ENCODE measurements around the gene ANKS6.

ANKS6 gene

DNA sequence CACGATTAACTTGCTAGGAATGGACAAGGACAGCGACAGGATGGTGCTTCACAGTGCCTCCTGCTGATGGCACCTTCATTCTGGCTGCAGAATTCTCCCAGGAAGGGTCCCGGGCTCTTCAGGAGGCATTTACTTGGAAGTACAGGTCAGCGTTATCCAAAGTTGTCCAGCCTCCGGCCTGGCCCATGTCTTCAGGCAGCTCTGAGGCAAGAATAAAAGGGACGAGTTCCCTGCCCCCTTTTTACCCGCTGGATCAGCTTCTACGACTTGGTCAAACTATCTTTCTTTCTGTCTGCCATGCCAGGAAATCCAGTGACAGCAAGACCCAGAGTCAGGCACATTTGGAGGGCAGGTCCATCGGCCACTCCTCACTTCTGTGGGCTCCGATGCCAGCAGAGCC lies 64.3 kb downstream of the ANKS6 start:
- no peak for DNase-seq

DNA sequence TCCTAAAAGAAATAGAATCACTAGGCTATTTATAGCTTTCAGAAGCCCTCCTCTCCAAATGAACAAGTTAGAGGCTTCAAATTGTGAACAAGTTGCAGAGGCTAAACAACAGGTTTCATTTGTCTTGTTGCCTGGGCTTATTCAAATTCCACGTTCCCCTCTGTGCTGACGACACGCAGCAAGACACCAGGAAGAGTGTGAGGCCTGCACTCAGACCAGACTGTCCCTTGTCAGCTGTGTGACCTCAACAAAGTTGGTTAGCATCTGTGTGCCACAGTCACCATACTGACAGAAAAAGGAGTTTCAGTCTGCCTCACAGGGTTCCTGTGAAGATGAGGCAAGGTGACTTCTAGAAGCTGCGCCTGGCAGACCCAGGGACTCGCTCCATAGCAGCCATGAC lies 65.5 kb downstream of the ANKS6 start:
- DNase-seq = no peak

DNA sequence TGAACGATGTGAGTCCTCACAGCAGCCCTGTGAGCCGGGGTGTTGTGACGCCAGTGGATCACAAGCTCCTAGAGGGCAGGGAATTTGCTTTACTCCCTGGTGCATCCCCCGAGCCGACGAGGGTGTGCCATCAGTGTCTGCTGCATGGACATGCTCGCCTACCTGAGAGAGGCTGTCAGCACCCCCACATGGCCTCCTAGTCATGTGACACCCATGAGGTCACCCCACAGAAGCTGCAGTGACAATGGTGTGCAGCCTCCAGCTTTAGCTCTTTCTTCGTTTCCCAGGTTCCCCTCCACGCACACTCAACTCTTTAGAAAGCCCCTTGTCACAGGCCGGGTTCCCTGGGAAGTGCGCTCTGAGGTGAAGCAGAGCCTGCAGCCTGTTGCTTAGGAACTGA lies 67.9 kb downstream of the ANKS6 start:
- DNase-seq = no peak

DNA sequence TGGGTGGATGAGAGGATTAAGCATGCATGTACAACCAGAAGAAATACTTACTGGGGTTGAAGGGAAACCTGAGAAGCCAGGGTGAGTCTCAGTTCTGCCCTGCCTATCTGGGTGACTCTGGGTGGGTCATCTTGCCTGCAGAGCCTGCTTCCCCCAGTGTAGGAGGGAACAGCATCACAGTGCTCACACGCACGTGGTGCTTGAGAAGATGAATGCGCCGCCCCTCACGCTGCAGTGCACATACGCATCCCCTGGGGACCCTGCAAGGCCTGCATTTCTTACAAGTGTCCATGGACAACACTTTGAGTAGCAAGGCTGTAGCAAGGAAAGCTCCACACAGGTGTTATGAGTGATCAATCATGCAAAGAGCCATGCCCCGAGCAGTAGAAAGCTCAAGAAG lies 68.9 kb downstream of the ANKS6 start:
- DNase-seq = no peak

DNA sequence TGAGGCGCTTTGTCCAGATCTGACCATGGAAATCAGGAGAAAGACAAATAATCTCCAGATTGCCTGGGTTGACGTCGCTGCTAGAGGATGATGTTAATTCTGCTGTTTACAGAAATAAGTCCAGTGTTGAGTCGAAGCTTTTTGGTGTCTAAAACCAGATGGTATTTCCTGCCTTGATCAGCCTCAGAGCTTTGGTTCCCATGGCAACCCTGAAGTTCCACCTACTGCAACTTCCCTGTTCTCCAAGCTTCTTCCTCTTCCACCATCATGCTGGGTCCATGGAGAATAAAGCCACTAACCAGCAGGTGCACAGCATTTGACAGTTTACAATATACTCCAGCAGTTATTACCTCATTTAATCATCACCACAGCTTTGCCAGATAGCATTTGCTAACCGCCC lies 69.6 kb downstream of the ANKS6 start:
- DNase-seq = peak; percentile 59

DNA sequence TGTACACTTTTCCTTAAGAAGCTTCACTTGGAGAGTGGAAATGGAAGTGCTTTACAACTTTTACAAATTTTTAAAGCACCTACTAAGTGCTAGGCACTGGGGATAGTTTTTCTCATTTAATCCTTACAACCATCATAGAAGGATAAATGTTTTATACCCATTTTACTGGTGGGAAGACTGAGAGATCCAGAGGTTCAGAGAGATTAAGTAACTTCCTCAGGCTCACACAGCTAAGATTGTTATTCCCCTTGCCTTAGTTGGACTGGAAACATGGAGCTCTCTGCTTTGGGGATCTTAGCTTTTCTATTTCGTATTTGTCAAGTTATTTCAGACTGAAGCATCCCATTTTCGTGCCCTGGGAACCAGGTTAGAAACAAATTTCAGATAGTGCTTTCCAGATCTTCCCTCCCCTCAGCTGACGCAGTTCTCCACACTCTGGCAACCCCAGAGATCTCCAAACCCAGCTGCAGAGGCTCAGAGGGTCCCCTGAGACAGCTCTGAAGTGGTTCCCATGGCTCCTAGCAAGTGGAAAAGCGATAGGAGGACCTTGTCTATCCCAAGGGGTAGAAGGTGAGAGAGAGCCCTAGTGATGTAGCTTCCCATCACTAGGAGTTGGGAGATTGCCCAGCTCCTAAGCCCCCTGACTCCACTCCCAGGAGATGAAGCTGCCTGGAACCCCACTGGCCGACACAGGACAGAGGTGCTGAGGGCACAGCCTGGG lies 71.4 kb downstream of the ANKS6 start:
- no peak for DNase-seq

DNA sequence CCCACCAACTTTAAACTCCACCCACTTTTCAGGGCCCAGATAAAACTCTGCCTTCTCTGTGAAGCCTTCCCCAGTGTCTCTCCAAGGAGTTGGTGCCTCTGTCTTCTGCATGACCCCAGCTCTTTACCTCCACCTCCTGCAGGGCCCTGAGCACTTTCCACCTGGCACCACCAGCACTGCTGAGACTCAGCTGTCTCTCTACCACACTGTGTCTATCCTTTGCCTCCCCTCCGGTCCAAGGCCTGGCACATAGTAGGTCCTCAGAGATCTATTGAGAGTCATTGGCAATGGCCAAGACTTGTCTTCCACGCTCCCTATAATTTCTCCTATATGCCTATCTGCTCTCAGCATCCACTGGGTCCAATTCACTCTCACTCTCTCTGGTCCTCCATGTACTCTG lies 74.7 kb downstream of the ANKS6 start:
- no peak for DNase-seq

DNA sequence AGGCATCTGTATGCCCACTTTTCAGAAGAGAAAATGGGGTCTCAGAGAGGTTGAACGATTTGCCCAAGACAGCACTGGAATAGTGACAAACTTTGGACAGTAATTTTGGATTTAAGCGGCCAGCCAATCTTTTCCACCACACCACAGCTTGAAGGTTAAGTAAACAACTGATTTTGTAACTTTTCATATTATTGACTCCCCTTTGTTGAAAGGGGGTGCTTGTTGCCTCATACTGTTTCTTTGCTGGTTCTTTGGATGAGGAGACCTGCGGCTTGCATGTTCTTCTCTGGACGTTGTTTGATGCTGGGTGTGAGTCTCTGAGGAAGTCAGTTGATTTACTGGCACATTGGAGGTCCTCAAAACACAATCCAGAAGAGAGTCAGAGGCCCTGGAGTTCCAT lies 76.0 kb downstream of the ANKS6 start:
- DNase-seq = no peak

DNA sequence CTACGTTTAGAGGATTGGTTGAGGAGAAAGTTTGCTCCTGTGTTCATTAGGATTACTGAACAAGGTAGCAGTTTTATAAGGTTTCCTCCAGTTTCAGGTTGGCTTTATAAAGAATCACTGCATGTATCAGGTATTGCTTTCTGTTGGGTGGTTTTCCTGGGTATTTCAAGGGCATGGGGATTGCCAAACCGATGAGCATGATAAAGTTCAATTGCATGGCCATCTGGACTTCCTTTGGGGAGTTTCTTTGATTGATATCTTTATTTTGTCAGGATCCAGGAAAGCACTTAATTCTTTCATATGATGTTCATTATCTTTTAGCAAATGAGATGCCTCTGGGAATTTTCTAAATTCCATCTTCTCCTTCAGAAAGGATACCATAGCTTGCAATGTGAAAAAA lies 77.3 kb downstream of the ANKS6 start:
- no peak for DNase-seq

DNA sequence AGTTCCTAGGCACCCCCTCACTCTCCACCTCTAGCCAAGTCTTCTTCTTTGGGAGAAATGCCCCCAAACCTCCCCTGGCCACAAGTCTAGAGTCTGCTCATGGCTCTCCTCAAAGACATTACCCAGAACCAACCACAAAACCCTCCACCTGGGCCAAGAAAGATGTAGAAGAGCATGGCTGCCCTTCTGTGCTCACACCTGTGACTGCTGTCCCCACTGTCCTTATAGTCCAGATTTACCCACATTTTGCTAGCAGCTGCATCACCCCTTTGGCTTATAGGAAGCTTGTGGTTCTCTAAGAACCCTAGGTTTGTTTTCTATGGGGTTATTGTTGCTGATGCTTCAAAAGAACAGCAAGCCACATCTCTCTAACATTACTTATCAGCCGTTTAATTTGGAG lies 81.5 kb downstream of the ANKS6 start:
- no peak for DNase-seq

DNA sequence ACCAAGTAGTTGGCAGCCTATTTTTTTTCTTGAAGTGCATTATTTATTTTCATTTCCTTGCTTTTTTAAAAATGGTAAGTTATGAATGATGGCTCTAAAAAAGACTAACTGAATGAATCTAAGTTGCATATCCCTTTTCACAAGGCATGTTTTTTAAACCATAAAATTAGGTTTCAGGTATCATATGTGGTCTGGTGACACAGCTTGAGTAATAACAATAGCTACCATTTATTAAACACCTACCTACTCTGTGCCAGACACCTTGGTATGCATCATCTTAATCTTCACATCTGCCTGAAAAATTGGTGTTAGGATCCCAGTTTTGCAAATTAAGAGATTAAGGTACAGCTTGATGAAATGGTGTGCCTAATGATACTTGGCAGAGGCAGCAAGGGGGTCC lies 83.4 kb downstream of the ANKS6 start:
- no peak for DNase-seq

DNA sequence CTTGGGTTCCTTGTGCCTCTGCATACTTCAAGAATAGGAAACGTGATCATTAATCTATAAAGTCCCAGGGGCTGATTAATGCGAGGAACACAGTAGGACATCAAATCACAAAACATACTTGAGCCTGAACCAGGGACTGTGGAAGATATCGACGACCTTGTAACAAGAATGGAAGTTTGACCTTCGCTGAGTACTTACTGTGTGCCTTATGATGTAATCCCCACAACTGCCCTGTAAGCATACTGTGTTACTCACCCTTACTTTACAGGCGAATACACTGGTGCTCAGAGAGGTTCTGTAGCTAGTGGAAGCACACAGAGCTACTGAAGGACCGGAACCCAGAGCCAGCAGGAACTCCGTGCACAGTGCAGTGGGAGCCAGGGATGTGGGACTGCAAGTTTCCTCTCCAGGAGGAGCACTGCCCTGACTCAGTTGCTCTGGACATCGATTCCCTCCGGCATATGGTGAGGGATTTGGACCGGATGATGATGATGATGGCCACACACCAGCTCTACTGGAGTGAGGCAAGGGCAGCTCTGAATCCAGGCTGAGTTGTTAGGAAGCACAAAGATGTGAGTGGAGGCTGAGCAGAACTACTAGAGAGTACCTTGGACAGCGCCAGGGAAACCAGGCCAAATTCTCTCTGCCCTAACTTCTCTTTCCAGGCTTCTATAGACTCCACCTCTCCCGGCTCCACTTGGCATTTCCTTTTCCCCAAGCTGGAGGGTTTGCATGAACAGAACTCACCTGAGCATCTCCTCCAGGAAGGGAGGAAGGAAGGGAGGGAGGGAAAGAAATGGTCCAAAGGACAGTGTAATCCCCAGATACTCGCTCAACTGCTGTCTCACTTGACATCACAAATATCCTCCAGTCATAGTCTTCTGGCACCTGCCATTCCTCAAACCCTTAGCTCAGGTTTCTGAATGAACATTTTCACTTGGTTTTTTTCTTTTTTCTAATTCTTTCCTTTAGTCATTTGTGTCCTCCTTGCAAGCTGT lies 86.1 kb downstream of the ANKS6 start:
- DNase-seq = peak; percentile 49

DNA sequence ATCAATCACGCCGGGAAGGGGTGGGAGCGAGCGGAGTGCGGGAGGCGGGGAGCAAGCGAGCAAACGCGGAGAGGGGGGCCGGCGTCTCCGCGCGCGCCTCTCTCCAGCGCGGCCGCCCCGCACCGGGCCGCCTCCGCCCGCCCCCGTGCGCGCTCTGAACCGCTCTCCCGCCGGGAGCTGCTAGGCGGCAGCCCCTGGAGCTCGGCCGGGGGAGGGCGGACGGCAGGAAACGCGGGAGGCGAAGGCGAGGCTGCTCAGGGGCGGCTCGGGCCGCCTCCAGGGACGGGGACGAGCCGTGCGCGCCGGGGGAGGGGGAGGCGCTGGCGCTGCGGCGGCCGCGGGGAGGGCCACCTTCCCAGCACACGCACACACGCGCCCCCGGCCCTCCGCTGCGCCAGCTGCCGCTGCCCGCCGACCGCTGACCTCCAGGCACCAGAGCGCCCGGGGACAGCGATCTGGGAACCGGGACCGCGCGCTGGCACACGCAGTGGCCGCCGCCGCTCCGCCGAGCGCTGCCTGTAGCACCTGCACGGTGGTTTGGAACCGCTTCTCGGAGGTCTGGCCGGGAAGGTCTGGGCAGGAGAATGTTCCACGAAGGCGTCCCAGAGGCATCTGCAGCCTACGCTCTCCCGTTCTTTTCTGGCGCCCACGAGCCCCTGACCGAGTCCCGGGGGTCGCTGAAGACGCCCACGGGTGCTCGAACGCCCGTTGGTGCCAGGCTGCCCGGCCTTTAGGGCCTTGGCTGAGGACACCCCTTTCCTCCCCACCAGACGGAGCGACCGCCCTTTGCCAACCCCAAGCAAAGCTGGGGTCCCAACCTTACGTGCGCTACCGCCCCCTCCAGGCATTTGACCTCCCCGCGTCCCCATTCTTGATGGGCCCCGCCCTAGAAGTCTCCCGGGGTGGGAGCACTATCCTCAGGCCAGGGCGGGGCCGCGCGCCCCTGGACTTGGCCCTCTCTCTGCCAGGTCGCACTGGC lies 87.1 kb downstream of the ANKS6 start, which contains the start of gene GABBR2:
GABBR2 (minus strand) TSS at position 3 of the 979 bp plus-strand sequence. CDS start 198 bp downstream, outside the sequence.
- no peak for DNase-seq

DNA sequence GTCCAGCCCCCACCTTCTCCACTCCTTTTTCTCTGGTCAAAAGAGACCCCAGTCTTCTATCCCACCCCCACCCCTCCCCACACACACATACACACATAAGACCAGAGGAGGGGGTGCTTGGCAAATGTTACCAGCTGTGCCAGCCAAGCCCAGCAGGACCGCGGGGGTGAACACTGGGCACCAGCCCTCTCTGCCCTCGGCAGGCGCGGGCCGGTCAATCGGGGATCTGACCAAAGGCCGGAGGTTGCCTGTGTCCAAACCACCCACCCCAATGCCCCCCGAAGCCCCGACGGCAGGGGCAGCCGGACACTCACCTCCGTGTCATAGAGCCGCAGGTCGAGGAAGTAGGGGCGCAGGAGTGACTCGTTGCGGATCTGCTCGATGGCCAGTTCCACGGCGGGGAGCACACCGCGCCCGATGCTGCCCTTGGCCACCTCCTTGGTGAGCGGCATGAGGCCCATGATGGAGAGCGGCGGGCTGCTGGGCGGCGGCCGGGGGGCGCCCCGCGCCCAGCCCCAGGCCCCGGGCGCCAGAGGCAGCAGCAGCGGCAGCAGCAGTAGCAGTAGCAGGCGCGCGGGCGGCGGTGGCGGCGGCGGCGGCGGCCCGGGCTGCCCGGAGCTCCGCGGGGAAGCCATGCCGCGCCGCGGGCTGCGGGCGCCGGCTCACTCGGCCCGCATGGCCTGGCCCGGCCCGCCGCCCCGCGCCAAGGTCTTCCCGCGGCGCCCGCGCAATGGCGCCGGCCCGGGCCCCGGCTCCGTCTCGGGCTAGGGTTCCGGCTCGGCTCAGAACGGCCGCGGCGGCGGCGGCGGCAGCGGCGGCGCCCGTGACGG lies 88.0 kb downstream of the ANKS6 start:
- DNase-seq = no peak

DNA sequence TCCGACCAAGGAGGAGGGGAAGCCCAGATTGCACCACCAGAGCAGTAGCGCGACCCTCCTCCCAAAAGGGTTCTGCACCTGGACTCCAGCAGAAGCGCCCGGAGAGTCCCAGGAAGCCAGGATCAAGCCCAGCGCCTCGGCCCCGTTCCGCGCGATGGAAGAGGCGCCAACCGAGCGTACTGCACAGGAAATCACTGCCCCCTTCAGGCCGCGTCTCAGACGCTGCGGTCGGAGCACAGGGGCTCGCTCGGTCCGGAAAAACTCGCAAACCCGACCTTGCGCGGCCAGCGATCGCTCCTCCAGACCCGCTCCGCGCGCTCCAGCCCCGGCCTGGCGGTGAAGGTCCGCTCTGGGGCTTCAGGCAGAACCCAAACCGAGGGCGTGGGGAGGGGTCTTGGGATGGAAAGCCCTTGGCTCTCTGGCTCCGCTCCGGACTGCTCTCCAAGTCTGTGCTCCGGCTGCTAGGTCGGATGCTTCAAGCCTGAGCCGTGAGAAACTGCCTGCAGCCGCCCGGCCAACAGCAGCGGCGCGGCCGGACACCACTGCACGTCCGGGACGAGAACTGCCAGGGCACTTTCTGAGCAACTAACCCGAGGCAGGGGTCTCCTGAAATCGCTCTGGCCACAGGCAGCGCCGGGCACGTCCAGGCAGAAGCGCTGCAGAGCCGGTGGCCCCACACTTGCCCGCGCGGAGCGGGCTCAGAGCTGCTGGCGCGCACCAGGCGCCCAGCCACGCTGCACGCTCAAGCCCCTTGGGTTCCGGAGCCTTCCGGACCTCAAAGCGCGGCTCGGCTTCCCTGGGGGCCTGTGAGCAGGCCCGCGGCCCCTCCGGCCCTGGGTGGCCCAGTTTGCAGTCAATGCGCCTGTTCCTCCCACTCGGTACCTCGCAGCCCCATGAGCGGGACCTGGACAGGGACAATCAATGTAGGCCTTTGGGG lies 88.9 kb downstream of the ANKS6 start:
- DNase-seq = peak; percentile 63

DNA sequence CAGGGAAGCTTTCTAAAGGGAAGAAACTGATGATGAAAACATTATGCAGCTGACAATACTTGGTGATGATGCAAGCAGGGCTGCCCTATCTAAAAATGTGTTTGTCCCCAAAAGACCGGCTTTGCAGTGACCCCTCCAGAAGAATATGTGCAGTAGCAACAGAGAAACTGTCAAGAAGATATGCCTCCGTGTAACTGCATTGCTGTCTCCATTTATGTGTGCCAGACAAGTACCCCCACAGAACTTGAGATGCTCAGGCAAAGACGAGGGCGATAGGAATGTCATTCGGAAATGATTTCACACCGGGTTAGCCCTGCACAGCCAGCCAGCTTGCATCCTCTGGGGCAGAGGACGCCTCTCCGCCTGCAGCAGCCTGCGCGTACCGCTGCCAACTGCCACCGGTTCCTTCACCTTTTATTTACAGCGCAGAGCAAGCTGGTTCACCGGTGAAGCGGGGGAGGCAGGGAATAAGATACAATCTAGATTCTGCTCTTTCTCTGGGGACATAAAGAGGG lies 89.6 kb downstream of the ANKS6 start:
- DNase-seq = peak; percentile 8

DNA sequence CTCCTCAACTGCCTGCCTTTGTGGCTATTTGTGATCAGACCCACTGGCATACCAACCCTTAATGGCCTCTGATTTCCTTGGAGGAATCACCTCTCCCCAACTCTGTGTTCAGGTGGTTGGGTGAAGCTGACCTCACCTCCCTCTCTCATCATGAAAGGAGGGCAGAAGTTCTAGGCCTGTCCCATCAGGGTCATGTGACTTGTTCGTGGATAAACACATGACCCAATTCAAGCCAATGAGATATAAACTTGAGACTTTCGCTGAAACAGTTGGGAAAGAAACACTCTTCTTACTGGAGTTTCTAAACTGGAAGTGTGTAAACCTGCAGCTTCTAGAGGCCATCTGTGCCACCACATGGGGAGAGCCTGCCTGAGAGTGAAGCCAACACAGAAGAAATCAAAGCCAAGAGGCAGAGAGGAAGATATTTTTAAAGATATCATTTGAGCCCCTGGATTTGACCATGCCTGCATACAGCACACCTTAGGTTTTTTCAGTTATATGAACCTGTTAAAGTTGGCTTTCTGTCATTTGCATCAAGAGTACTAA lies 93.4 kb downstream of the ANKS6 start:
- DNase-seq = no peak

DNA sequence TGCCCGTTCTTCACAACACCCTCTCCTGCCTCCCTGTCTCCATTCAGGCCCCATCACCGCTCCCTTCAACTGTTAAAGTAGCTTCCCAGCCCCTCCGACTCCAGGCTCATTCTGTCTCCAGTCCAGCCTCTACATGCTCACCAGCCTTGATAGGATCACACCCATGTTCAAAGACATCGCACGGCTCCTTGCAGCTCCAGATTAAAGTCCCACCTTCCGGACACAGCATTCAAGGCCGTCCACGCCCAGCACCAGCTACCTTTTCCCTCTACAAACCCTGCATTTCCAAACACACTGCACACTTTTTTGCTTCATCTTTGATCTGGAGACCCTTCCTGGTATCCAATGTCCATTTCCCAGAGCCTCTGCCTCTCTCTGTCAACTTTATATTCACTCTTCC lies 94.0 kb downstream of the ANKS6 start:
- no peak for DNase-seq

DNA sequence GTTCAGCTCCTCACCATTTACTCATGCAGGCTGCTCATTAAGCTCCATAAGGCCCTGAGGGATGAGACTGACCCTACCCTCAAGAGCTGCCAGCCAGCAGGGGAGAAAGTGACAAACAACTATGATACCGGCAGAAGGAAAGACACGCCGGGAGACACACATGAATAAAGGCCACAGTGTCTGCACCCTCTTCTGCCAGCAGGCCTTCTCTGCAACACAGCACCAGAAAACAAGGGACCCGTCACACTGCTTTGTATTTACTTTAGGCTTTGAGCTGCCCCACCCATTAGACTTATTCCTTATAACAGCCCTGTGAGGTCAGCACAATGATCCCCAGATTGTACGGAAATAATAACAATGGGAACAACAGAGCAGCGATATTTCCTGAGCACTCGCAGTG lies 94.8 kb downstream of the ANKS6 start:
- DNase-seq = no peak

DNA sequence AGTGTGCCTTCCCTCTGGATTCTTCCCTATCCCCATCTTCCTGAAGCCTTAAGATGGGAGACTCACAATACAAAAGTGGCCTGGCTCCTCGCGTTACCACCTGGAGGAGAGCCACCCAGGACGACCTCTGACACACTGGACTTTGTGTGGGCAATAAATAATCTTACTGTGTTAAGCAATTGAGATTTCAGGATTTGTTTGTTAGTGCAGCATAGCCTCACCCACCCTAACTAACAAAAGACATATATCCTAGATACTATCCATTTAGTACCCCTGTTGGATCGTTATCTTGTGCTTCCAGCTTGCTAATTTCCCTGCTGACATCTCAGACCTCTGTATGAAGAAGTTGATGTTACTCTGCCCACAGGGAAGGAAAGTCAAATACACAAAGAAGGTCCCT lies 95.6 kb downstream of the ANKS6 start:
- DNase-seq = no peak

Measured in fibroblast of skin of abdomen (primary cell).